K562 (cell line): ENCODE data around the gene RNF34. TPM values are rescaled to one million over a fixed set of nuclear protein-coding genes. Genes with fewer than 3 reads are reported as not detected.

ENCODE experiments used
- AFF1 ChIP-seq, 2 experiments: fragments of 450-650 bp; IDR thresholded peaks; 2 replicates each; pipeline ENCODE4 v1.6.1; 2018; ENCODE audit warnings: mild to moderate bottlenecking in 2 of 2, low read depth in 1 of 2; ENCODE audit not compliant: partially characterized antibody in 2 of 2
- CREB3L1 ChIP-seq: fragments of 450-650 bp; IDR thresholded peaks from 2 replicates; pipeline ENCODE4 v1.6.1; 2014; ENCODE audit warnings: low read depth, mild to moderate bottlenecking, moderate library complexity, borderline replicate concordance
- IRF2 ChIP-seq: sonication (generic); formaldehyde crosslinking; IDR thresholded peaks from 2 replicates; pipeline ENCODE4 v1.8.1; 2022; ENCODE audit warnings: mild to moderate bottlenecking, missing genetic modification reagents
- KDM4B ChIP-seq, 2 experiments: fragments of 450-650 bp in 1 of 2; sonication (generic) in 1 of 2; IDR thresholded peaks; 2 replicates each; pipeline ENCODE4 v1.6.1; 2016 to 2017; ENCODE audit warnings: borderline replicate concordance in 2 of 2, antibody characterized with exemption in 1 of 2, low read depth in 1 of 2, mild to moderate bottlenecking in 1 of 2
- KLF10 ChIP-seq: fragments of 250-450 bp; sonication (Bioruptor Pico); IDR thresholded peaks from 2 replicates; pipeline ENCODE4 v1.6.1; 2021; ENCODE audit warnings: matching md5 sums
- PTRF ChIP-seq: fragments of 450-650 bp; IDR thresholded peaks from 2 replicates; pipeline ENCODE4 v1.6.1; 2016; ENCODE audit warnings: mild to moderate bottlenecking, missing genetic modification characterization, missing compliant biosample characterization
- RNF219 ChIP-seq: fragments of 250-450 bp; sonication (Bioruptor Pico); IDR thresholded peaks from 2 replicates; pipeline ENCODE4 v1.5.0; 2022; ENCODE audit warnings: mild to moderate bottlenecking
- SRF ChIP-seq, 2 experiments: fragments of 250-450, 450-650 bp in 1 of 2; sonication (Bioruptor Pico) in 1 of 2; sonication (generic) in 1 of 2; formaldehyde crosslinking; IDR thresholded peaks; 2 replicates each; pipeline versions ENCODE4 v1.5.0 to v1.5.1; 2020 to 2022; ENCODE audit warnings: mild to moderate bottlenecking in 1 of 2, missing genetic modification reagents in 1 of 2
- TSC22D4 ChIP-seq: fragments of 450-650 bp; IDR thresholded peaks from 2 replicates; pipeline ENCODE4 v1.6.1; 2016; ENCODE audit warnings: missing genetic modification characterization, missing biosample characterization, control low read depth
- ZKSCAN3 ChIP-seq: fragments of 250-450 bp; sonication (Bioruptor Pico); IDR thresholded peaks from 2 replicates; pipeline ENCODE4 v1.4.0; 2020
- ZNF197 ChIP-seq: fragments of 200-800 bp; sonication (Bioruptor generic); IDR thresholded peaks from 2 replicates; pipeline ENCODE4 v1.6.1; 2016; ENCODE audit warnings: low read depth, missing genetic modification characterization, missing compliant biosample characterization
- polyA plus RNA-seq, 8 experiments: library from polyadenylated mRNA; depleted of rRNA in 4 of 8; stranded (reverse) in 5 of 8; unstranded in 3 of 8; fragments of >200 nt; fragmentation: Nextera tagmentation in 2 of 8; fragmentation: Illumina TruSeq in 1 of 8; extraction: Ambion mirVana in 2 of 8; extraction: Trizol in 1 of 8; gene quantifications; 2 replicates each; pipeline versions ENCODE4 v1.2.1 to v1.2.3, GENCODE V29; 2011 to 2014; ENCODE audit warnings: inconsistent platforms in 1 of 8, missing spikeins in 1 of 8
- total RNA-seq, 7 experiments: library from RNA; depleted of rRNA in 6 of 7; stranded (reverse); fragments of >200 nt in 6 of 7; fragmentation: Illumina TruSeq in 2 of 7; extraction: Trizol in 2 of 7; gene quantifications; 2 replicates each; pipeline versions ENCODE4 v1.2.1 to v1.2.3, GENCODE V29; 2011 to 2021; ENCODE audit warnings: low replicate concordance in 1 of 7
- TF ChIP-seq, protein P1 (sequence below): sonication (generic); formaldehyde crosslinking; IDR thresholded peaks from 2 replicates; pipeline ENCODE4 v1.8.0; 2022; ENCODE audit warnings: mild to moderate bottlenecking, low read depth, missing genetic modification reagents
- TF ChIP-seq, protein P2 (sequence below): sonication (generic); formaldehyde crosslinking; IDR thresholded peaks from 2 replicates; pipeline ENCODE4 v1.8.1; 2022; ENCODE audit warnings: missing genetic modification reagents

RNF34 gene
- total and polyA plus RNA-seq, 9 of the 15 experiments (the other 6 are each of a cell fraction or from before 2014, with no cell fraction given) = 41.7 to 88.9 (median 54.1) TPM

DNA sequence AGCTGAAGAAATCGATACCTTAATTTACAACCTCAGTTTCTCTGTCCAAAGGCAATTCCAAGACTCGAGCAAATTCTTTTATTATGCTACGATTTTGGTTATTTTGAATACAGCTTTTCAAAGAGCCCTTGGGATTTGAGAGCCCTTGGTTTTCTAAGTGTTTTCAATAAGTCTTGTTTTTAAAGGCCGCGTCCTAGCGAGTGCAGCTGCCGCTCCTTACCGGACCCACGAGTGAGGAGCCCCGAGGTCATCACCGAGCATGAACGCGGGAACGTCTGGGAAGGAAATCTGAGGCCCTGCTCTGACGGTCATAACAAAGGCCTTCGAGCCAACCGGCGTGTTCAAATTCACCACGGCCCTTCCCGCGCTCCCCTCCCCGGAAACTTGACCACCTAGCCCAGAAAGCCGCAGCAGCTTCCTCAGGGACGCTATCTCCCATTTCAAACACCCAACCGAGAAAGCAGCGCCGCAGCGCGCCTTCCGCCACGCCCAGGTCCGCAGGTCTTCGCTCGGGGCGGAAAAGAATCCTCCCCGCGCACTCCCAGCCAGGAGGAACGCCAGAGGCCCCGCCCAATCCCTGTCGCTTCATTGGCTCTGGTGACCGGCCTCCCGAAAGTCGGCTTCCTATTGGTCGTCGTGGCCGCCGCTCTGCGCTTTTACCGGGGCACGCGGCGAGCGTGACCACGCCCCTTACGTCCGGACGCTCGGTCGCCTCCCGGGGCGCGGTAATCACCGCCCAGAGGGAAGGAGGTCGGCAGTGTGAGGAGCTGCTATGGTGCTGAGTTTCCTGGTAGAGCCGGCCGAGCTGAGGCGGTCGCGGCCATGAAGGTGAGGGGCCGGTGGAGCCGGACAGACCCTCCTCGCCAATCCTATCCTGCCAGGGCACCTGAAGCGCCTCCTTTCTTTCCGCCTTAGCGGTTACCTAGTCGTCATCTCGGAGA, at the start of gene RNF34 (continued):
- 0 out of 2 replicates have a peak, but pooled peaks have one; percentile 52 for TF ChIP-seq CREB3L1
- TF ChIP-seq SRF (CRISPR knock-in tag; IDR thresholded peaks at IDR 0.05) = peak in 1 of 2 experiments; percentile 68; a peak in 2 of 4 replicates
- no peak for TF ChIP-seq IRF2 (CRISPR knock-in tag)
- TF ChIP-seq, protein P1, sequence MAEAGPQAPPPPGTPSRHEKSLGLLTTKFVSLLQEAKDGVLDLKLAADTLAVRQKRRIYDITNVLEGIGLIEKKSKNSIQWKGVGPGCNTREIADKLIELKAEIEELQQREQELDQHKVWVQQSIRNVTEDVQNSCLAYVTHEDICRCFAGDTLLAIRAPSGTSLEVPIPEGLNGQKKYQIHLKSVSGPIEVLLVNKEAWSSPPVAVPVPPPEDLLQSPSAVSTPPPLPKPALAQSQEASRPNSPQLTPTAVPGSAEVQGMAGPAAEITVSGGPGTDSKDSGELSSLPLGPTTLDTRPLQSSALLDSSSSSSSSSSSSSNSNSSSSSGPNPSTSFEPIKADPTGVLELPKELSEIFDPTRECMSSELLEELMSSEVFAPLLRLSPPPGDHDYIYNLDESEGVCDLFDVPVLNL = peak; percentile 85; the same call in 1 of the 2 replicates
- no peak for TF ChIP-seq ZKSCAN3 (CRISPR knock-in tag)
- TF ChIP-seq, protein P2, sequence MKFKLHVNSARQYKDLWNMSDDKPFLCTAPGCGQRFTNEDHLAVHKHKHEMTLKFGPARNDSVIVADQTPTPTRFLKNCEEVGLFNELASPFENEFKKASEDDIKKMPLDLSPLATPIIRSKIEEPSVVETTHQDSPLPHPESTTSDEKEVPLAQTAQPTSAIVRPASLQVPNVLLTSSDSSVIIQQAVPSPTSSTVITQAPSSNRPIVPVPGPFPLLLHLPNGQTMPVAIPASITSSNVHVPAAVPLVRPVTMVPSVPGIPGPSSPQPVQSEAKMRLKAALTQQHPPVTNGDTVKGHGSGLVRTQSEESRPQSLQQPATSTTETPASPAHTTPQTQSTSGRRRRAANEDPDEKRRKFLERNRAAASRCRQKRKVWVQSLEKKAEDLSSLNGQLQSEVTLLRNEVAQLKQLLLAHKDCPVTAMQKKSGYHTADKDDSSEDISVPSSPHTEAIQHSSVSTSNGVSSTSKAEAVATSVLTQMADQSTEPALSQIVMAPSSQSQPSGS (CRISPR knock-in tag) = no peak
- no peak for TF ChIP-seq ZNF197 (CRISPR knock-in tag)
- TF ChIP-seq TSC22D4 = no peak
- no peak for TF ChIP-seq RNF219 (CRISPR knock-in tag)
- TF ChIP-seq KLF10 (CRISPR knock-in tag) = no peak
- TF ChIP-seq KDM4B (IDR thresholded peaks at IDR 0.05; ENCODE audit: borderline replicate concordance in 2 of 2, low read depth in 1 of 2) = peak in 1 of 2 experiments; percentile 47; a peak in 1 of 4 replicates
- peak; percentile 40 to 50 for TF ChIP-seq AFF1 (IDR thresholded peaks at IDR 0.05; ENCODE audit: low read depth in 1 of 2, partially characterized antibody in 2 of 2)
- no peak for TF ChIP-seq PTRF (tag)
